Mesothelial cell of epicardium (in vitro differentiated cells): ENCODE measurements around the gene RAB3B. TPM values are rescaled to one million over a fixed set of nuclear protein-coding genes. Genes with fewer than 3 reads are reported as not detected.

Experiments used
- DNase-seq, 2 experiments: peaks; one replicate each; pipeline ENCODE4 v3.0.0; 2021; ENCODE audit warnings: low spot score in 2 of 2; ENCODE audit not compliant: unreplicated experiment in 2 of 2
- H3K27ac Mint-ChIP-seq: 2 replicates; pipeline ENCODE4 v1.8.0; 2021; ENCODE audit warnings: mixed read lengths
- H3K27me3 Mint-ChIP-seq: 2 replicates; pipeline ENCODE4 v1.8.0; 2021; ENCODE audit warnings: low read depth, mixed read lengths
- H3K36me3 Mint-ChIP-seq: 2 replicates; pipeline ENCODE4 v1.8.0; 2021; ENCODE audit warnings: mixed read lengths
- H3K4me1 Mint-ChIP-seq: 2 replicates; pipeline ENCODE4 v1.8.0; 2021; ENCODE audit warnings: mixed read lengths
- H3K4me3 Mint-ChIP-seq: 2 replicates; pipeline ENCODE4 v1.8.0; 2021; ENCODE audit warnings: mild to moderate bottlenecking, moderate library complexity, mixed read lengths
- H3K9me3 Mint-ChIP-seq: 2 replicates; pipeline ENCODE4 v1.8.0; 2021; ENCODE audit warnings: mixed read lengths
- CTCF ChIP-seq: fragments of 200-600 bp; sonication (generic); IDR thresholded peaks from one replicate; pipeline ENCODE4 v1.5.0; 2021; ENCODE audit warnings: antibody characterized with exemption; ENCODE audit not compliant: unreplicated experiment
- total RNA-seq: library from RNA; stranded (reverse); gene quantifications from 3 replicates; pipeline ENCODE4 v1.2.1, GENCODE V29; 2021

RAB3B gene
- 3.8 to 4.0 TPM (median 3.9 TPM) in 3 replicates for total RNA-seq

- H3K36me3 Mint-ChIP-seq = no peaks in the 10 kb centered on the region
These were observed at the start of gene RAB3B for GRCh38 chr1:51990478-51990965. Gene RAB3B, minus strand, starts transcription at chr1:51990700. Its CDS starts 13,583 bp downstream, at chr1:51977117.

GRCh38 chr1:52037909-52038308 is 47.4 kb upstream of the RAB3B start:
- Mint-ChIP-seq H3K9me3 (no peaks in the 10 kb centered on the region), H3K27me3 (no peaks in the 10 kb centered on the region), H3K27ac (no peak overlapping the region), H3K36me3 (peaks cover 19% of the 10 kb centered on the region), H3K4me1 (peaks cover 6% of the 10 kb centered on the region), H3K4me3 (no peak overlapping the region)
- DNase-seq = no peak
- TF ChIP-seq CTCF = no peak

More at GRCh38 chr1:51990478-51990965, at the start of gene RAB3B:
- DNase-seq = peak; percentile 49 to 77
- TF ChIP-seq CTCF = no peak
- no peaks in the 10 kb centered on the region for H3K4me1 Mint-ChIP-seq
- no peaks in the 10 kb centered on the region for H3K9me3 Mint-ChIP-seq
- H3K27me3 Mint-ChIP-seq = peaks cover 51% of the 10 kb centered on the region
- H3K4me3 Mint-ChIP-seq = peak within 1 kb of the TSS; percentile 74
- no peak within 1 kb of the TSS for H3K27ac Mint-ChIP-seq

GRCh38 chr1:52037402-52037814 is 46.9 kb upstream of the RAB3B start:
- Mint-ChIP-seq H3K4me3 (no peak overlapping the region), H3K4me1 (peaks cover 11% of the 10 kb centered on the region), H3K36me3 (peaks cover 19% of the 10 kb centered on the region), H3K27ac (no peak overlapping the region), H3K27me3 (no peaks in the 10 kb centered on the region), H3K9me3 (no peaks in the 10 kb centered on the region)
- no peak for DNase-seq
- no peak for TF ChIP-seq CTCF

GRCh38 chr1:52034050-52034384 is 43.5 kb upstream of the RAB3B start:
- H3K27me3 Mint-ChIP-seq = no peaks in the 10 kb centered on the region
- H3K4me3 Mint-ChIP-seq = peak overlapping the region; percentile 93
- no peaks in the 10 kb centered on the region for H3K9me3 Mint-ChIP-seq
- no peak for TF ChIP-seq CTCF
- peak overlapping the region; percentile 96 for H3K27ac Mint-ChIP-seq
- H3K4me1 Mint-ChIP-seq = peaks cover 29% of the 10 kb centered on the region
- H3K36me3 Mint-ChIP-seq = peaks cover 13% of the 10 kb centered on the region
- no peak for DNase-seq

GRCh38 chr1:52033190-52034049 is 42.9 kb upstream of the RAB3B start, which contains the start of gene KTI12:
Gene KTI12, minus strand, starts transcription at chr1:52033810. Its CDS starts 49 bp downstream, at chr1:52033761.
- DNase-seq = peak; percentile 73 to 81
- Mint-ChIP-seq H3K36me3 (peaks cover 11% of the 10 kb centered on the region), H3K4me3 (peak within 1 kb of the TSS; percentile 93), H3K4me1 (peaks cover 29% of the 10 kb centered on the region), H3K27ac (peak within 1 kb of the TSS; percentile 96), H3K9me3 (no peaks in the 10 kb centered on the region), H3K27me3 (no peaks in the 10 kb centered on the region)
- TF ChIP-seq CTCF = no peak
